Mucosa of descending colon (tissue), 3 donors: Measurements from ENCODE around the gene ACTMAP. TPM values are rescaled to one million over a fixed set of nuclear protein-coding genes. Genes with fewer than 3 reads are reported as not detected.
"Not testable (repeated sequence)": the region's sequence is repeated elsewhere in the genome, so short reads cannot be mapped to it uniquely, and the experiment has no call there.

Experiments used
- ATAC-seq: fragments of 200-7000 bp; cut with Tn5 transposase; one replicate; pipeline ENCODE4 v1.9.1; 2020; ENCODE audit warnings: mild to moderate bottlenecking, moderate library complexity
- DNase-seq, 3 donors: peaks; one replicate each; pipeline ENCODE4 v3.0.0-alpha.2; 2020
- H3K36me3 ChIP-seq: fragments of 200-600 bp; one replicate; pipeline ENCODE4 v1.8.0; 2021; ENCODE audit warnings: low read depth, mild to moderate bottlenecking
- H3K4me1 ChIP-seq: fragments of 200-600 bp; one replicate; pipeline ENCODE4 v1.8.0; 2021; ENCODE audit warnings: low read depth, mild to moderate bottlenecking
- H3K4me3 ChIP-seq: fragments of 200-600 bp; one replicate; pipeline ENCODE4 v1.8.0; 2021; ENCODE audit warnings: mild to moderate bottlenecking
- H3K9me3 ChIP-seq: fragments of 200-600 bp; one replicate; pipeline ENCODE4 v1.8.0; 2021; ENCODE audit warnings: mild to moderate bottlenecking
- intact Hi-C, 2 donors: fragments of 100-400 bp; cut with DNase I in 1 of 2; cut with micrococcal nuclease in 1 of 2; formaldehyde crosslinking; loops; one replicate each; pipeline versions ENCODE4 v1.11.0 to v1.11.1; 2022; cut with DNase I, micrococcal nuclease
- total RNA-seq, 3 donors: library from RNA; stranded (reverse); fragmentation: NEBNext Ultra II Directional in 2 of 3; extraction: Animal tissue kit (Norgen Biotek cat#: 25700) in 2 of 3; gene quantifications; one replicate each; pipeline versions ENCODE4 v1.2.1 to v1.2.4, GENCODE V29; 2021 to 2023
- TF ChIP-seq, protein P1 (sequence below): fragments of 200-600 bp; IDR thresholded peaks from one replicate; pipeline ENCODE4 v1.8.0; 2022; ENCODE audit warnings: antibody characterized with exemption, mild to moderate bottlenecking
- donor health status: DM: no; HTN: no; CAD: no; lungs with moderate emphysema.
- donor health status: DM: no; HTN: no; CAD: no.
- donor health status: DM: no; HTN: yes; CAD: no.

The ACTMAP gene
- total RNA-seq, 3 donors from 2014 or later: 10.9 to 16.7 (median 13.8) TPM

- intact Hi-C loops: no loop called here
- TF ChIP-seq, protein P1, sequence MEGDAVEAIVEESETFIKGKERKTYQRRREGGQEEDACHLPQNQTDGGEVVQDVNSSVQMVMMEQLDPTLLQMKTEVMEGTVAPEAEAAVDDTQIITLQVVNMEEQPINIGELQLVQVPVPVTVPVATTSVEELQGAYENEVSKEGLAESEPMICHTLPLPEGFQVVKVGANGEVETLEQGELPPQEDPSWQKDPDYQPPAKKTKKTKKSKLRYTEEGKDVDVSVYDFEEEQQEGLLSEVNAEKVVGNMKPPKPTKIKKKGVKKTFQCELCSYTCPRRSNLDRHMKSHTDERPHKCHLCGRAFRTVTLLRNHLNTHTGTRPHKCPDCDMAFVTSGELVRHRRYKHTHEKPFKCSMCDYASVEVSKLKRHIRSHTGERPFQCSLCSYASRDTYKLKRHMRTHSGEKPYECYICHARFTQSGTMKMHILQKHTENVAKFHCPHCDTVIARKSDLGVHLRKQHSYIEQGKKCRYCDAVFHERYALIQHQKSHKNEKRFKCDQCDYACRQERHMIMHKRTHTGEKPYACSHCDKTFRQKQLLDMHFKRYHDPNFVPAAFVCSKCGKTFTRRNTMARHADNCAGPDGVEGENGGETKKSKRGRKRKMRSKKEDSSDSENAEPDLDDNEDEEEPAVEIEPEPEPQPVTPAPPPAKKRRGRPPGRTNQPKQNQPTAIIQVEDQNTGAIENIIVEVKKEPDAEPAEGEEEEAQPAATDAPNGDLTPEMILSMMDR: no peak
- no peak for ATAC-seq
- peaks cover 10% of the 10 kb centered on the region for H3K36me3 ChIP-seq
- no peak for DNase-seq
- H3K4me3 ChIP-seq: no peak overlapping the region
- no peaks in the 10 kb centered on the region for H3K9me3 ChIP-seq
- H3K4me1 ChIP-seq: no peaks in the 10 kb centered on the region
Observed at GRCh38 chr19:40768869-40769268, 18.6 kb upstream of the ACTMAP start.

DNA sequence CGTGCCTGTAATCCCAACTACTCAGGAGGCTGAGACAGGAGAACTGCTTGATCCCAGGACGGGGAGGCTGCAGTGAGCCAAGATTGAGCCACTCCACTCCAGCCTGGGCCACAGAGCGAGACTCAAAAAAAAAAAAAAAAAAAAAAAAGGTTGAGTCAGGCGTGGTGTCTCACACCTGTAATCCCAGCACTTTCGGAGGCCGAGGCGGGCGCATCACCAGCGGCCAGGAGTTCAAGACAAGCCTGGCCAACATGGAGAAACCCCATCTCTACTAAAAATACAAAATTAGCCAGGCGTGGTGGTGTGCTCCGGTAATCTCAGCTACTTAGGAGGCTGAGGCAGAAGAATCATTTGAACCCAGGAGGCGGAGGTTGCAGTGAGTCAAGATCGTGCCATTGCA is 16.1 kb upstream of the ACTMAP start:
- H3K9me3 ChIP-seq, DNase-seq, ATAC-seq, H3K4me3 ChIP-seq, H3K4me1 ChIP-seq, intact Hi-C loops: not testable (repeated sequence)
- peaks cover 20% of the 10 kb centered on the region for H3K36me3 ChIP-seq

DNA sequence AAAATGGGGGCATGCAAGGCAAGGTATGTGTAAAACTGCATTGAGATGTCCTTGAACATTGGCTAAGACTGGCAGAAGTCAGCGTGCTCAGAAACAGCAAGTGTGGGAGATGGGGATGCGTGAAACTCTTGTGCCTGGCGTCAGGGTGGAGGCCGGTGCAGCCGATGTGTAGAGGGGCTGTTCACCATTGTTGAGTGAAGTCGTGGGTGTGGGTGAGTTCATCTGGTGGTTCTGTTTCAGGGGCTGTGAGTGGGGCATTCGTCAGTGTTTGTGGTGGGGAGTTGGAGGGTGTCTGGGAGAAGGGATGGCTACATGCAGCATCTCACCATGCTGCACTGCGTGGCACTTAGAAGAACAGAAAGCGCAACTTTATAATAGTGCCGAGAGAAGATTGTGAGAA is 13.7 kb upstream of the ACTMAP start:
- Histone ChIP-seq H3K9me3 (no peaks in the 10 kb centered on the region), H3K4me3 (no peak overlapping the region), H3K36me3 (peaks cover 27% of the 10 kb centered on the region), H3K4me1 (no peaks in the 10 kb centered on the region)
- TF ChIP-seq, protein P1: no peak
- no peak for ATAC-seq
- no peak for DNase-seq
- intact Hi-C loops: no loop called here

DNA sequence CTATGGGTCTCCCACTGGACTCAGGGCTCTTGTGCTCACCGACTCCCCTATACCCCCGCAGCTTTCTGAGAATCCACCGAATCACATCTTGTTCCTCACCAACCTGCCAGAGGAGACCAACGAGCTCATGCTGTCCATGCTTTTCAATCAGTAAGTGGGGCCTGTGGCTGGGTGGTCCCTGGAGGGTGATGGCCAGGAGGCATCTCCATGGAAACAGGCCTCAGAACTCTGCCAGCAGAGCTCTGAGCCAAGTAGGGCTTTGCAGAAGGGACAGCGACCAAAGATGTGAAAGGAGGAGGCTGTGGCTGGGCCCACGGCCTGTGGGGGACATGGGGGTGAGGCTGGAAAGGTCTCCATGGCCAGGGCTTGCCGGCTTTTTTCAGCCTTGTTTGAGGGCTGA is 13.2 kb upstream of the ACTMAP start:
- intact Hi-C loops: no loop called here
- Histone ChIP-seq H3K36me3 (peaks cover 30% of the 10 kb centered on the region), H3K9me3 (no peaks in the 10 kb centered on the region), H3K4me3 (no peak overlapping the region), H3K4me1 (no peaks in the 10 kb centered on the region)
- TF ChIP-seq, protein P1: no peak
- DNase-seq (no peak), ATAC-seq (no peak)

GRCh38 chr19:40762754-40763470 is 12.6 kb upstream of the ACTMAP start:
- no peak for DNase-seq
- H3K9me3 ChIP-seq: no peaks in the 10 kb centered on the region
- H3K4me3 ChIP-seq: no peak overlapping the region
- TF ChIP-seq, protein P1: no peak
- no peak for ATAC-seq
- intact Hi-C loops: no loop called here
- peaks cover 36% of the 10 kb centered on the region for H3K36me3 ChIP-seq
- H3K4me1 ChIP-seq: no peaks in the 10 kb centered on the region

- DNase-seq (no peak), ATAC-seq (no peak)
- no peaks in the 10 kb centered on the region for H3K9me3 ChIP-seq
- H3K4me3 ChIP-seq: no peak overlapping the region
- H3K36me3 ChIP-seq: peaks cover 26% of the 10 kb centered on the region
- H3K4me1 ChIP-seq: peaks cover 19% of the 10 kb centered on the region
- TF ChIP-seq, protein P1: no peak
- intact Hi-C loops: no loop called here
Observed at GRCh38 chr19:40759352-40759751, 9.1 kb upstream of the ACTMAP start.
